Stimulated activated CD4-positive, alpha-beta T cell treated with anti-CD3 and anti-CD28 coated beads, Interleukin-4, amount 100 ng/mL, for 48 hours (primary cell): ENCODE measurements around the gene TRAF1.

Experiments used
- DNase-seq, 2 donors: peaks; one replicate each; pipeline ENCODE4 v3.0.0-alpha.2; 2020; ENCODE audit warnings: low read depth in 2 of 2

The TRAF1 gene

DNA sequence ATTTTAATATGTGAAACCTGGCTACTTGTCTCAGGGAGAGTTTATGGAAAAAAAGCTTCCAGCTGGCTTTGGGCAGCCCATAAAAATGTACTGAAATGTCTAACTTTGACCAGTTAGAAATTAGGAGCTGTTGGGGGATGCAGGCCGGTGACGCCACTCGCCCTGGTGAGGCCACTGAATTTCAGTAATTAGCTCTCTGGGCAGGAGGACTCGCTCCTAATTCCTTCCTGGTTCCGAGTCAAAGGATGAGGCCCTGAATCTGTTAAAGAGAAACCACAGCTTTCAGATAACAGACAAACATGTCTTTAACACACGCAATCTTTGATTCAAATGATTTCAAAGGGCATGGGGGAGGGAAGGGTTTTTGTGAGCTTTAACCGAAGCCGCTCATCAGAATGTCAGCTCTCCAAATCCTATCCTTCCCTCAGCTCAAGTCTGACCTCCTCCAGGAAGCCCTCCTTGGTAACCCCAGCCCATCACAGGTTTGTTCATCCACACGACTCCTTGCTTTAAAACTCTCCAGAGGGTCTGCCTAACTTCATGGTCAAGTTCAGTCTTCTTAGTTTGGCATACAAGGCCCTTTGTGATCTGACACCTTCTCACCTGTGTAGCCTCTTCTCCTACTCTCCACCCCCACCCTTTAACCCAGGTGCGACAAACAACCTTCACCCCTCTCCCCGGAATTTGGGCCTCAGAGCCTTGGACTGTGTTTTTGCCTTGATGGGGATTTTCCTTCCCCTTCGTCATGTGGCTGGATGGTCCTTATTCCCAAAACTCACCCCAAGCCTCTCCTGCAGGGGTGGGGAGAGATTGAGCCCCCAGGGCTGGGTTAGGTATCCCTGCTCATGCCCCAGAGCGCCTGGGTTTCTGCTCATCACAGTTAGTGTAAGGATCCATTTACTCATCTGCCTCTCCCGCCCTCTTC, 36.0 kb downstream of the TRAF1 start:
- DNase-seq, result no peak

- DNase-seq, result no peak
These were observed 36.9 kb downstream of the TRAF1 start for GRCh38 chr9:120889606-120890271.

DNA sequence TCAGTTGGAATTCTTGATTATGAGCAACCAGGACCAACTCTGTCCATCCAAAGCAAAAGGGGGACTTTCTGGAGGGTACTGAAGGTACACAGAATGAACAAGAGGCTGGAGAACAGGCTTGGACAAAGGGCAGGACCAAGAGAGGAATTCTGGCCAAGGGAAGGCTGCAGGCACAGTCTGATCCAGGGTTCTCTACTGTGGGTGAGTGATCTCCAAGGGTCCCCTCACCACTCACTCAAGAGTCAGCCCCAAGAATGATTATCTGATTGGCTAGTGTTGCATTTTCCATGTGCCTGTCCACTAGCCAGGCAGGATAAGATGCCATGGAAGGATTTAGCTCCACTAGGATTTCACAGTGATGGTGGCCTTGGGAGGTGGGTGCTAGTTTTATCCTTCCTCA, 38.0 kb downstream of the TRAF1 start:
- no peak for DNase-seq

DNA sequence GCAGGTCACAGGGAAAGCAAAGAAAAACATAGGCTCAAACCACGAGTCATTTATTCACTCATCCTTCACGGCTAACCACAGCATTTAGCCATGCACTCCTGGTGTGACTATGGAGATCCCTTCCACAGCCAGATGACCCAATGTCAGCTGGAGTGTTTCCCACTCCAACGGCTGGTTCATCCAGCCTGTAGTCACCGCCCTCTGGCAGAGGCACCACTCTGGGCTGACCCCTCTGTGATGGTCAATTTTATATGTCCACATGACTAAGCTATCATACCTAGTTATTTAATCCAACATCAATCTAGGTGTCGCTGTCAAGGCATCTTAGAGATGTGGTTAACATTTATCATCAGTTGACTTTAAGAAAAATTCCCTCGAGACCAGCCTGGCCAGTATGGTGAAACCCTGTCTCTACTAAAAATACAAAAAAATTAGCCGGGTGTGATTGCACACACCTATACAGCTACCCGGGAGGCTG, 40.1 kb downstream of the TRAF1 start:
- no peak for DNase-seq

- DNase-seq, result no peak
These were observed 40.6 kb downstream of the TRAF1 start for GRCh38 chr9:120885958-120886357.

DNA sequence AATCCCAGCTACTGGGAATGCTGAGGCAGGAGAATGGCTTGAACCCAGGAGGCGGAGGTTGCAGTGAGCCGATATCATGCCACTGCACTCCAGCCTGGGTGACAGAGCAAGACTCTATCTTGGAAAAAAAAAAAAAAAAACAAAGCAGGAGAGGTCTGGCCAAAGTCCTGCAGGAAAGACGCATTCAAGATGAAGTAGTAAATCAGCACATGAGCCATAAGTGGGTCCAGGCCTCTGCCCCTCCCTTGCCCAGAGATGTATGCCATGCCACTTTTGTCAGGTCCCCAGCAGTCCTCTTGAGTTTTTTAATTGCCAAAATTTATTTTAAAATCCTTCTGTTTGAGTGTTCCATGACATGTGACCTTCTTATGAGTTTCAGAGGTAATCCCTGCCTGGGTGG, 41.1 kb downstream of the TRAF1 start:
- no peak for DNase-seq

GRCh38 chr9:120883608-120883996, 43.0 kb downstream of the TRAF1 start:
- no peak for DNase-seq

GRCh38 chr9:120882935-120883607, 43.5 kb downstream of the TRAF1 start:
- no peak for DNase-seq

- no peak for DNase-seq
These were observed 47.1 kb downstream of the TRAF1 start for GRCh38 chr9:120879446-120879845.

GRCh38 chr9:120878188-120879130, 48.1 kb downstream of the TRAF1 start:
- no peak for DNase-seq

GRCh38 chr9:120877276-120878034, 49.1 kb downstream of the TRAF1 start:
- peak; percentile 73 for DNase-seq

GRCh38 chr9:120876842-120877240, 49.8 kb downstream of the TRAF1 start, which contains the start of gene PHF19:
TSS of gene PHF19 (minus strand) at chr9:120877188. CDS start at chr9:120874741, 2,447 bp downstream.
- DNase-seq, result no peak

DNA sequence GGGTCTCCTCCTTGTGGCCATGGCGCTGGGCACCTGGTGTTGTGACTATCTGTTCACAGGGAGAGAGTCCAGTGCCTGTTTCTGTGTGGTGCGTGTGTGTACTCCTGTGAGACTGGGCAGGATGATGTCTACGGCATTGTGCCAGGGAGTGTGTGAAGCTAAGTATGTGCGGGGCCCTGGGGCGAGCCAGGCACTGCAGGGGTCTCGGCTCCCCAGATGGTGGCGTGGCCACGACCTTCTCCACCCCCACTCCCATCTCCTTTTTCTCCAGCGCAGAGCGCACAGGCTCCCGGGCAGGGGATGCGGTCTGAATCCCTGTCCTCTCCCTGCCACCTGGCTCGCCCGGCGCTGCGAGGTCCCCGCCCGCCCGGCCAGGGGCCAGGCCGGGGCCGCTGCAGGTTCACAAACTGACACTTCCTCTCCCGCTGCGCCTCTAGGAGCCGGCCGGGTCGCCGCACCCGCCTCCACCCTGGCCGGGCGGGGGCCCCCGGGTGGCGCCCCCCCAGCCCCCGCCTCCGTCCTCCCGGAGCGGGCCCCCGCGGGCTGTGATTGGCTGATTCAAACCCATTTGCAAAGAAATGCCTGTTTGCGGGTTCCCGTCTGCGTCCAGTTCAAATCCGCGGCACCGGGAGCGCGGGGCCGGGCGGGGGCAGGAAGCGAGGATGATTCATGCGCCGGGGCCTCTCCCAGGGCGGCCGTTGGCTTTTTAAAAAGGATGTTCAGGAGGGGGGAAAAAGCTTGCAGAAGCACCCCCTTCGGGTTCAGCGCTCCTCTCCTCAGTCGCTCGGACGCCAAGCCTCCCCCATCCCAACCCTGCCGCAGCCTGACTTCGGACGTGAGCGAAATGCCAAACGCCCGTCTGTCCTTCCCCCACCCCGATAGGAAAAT, 50.4 kb downstream of the TRAF1 start:
- peak; percentile 80 to 87 for DNase-seq

GRCh38 chr9:120875643-120875953, 51.0 kb downstream of the TRAF1 start:
- no peak for DNase-seq

- DNase-seq, result no peak
These were observed 51.4 kb downstream of the TRAF1 start for GRCh38 chr9:120875195-120875565.

GRCh38 chr9:120874226-120875194, 52.1 kb downstream of the TRAF1 start:
- no peak for DNase-seq

DNA sequence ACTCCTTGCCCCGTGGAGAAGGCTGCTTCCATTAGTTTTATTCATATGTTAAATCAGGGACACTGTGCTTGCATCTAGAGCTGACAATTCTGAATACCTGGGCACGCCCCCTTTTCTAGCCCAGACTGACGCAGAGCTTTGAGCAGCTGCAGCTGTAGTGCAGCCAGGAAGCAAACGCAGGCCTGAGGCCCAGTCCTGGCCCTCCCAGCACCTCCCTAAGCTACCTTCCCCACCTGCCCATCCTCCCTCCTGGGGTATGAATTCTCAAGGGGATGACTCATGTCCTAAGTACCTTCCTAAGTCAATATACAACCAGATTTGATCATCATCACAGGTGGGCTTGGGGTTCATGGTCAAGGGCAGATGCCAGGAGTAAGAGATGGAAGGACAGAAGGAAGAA, 53.1 kb downstream of the TRAF1 start:
- DNase-seq, result no peak

DNA sequence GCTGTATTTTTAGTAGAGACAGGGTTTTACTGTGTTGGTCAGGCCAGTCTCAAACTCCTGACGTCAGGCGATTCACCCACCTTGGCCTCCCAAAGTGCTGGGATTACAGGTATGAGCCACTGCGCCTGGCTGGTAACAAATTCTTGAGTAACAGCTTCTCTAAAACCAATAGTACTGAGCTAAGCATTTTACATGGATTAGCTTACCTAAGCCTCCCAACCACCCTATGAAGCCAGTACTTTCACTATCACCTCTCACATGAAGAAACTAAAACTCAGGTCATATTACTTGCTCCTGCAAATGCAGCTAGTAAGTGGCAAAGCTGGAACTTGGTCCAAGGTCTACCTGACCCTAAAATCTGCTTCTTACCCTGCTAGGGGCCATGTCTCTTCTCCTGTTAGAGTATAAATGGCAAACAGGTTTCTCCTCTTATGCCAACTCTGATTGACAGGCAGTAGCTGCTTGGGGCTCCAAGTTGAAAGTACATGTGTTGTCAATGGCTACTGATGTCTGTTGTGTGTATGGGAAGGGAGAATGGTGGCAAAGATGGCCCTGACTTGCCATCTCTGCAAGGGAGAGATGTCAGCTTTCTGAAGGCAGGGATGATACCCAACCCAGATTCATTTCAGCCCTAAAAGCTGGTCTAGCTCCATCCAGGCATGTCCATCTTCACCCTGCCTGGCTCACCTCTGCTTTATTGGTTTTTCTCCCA, 53.6 kb downstream of the TRAF1 start:
- DNase-seq, result no peak
